GM13976 (cell line): ENCODE data around the gene TMCO6.
"Not testable (repeated sequence)": the region's sequence is repeated elsewhere in the genome, so short reads cannot be mapped to it uniquely, and the experiment has no call there.

Source experiments
- DNase-seq: peaks from one replicate; pipeline ENCODE4 v3.0.0; 2012; ENCODE audit warnings: low spot score
- CTCF ChIP-seq: IDR thresholded peaks from 2 replicates; pipeline ENCODE4 v1.5.1; 2012; ENCODE audit warnings: borderline replicate concordance, mild to moderate bottlenecking; ENCODE audit not compliant: insufficient read depth; ENCODE audit errors: extremely low read depth, missing control alignments, control extremely low read depth
- in situ Hi-C: fragments of 300-500 bp; cut with MboI; formaldehyde crosslinking; loops from one replicate; pipeline ENCODE4 v1.12.0; 2022; ENCODE audit warnings: low sequenced_read_pairs, mixed read lengths, inconsistent platforms; ENCODE audit not compliant: unreplicated experiment

The TMCO6 gene

GRCh38 chr5:140607031-140607430, 32.2 kb upstream of the TMCO6 start:
- in situ Hi-C loops = no loop called here
- no peak for DNase-seq
- no peak for TF ChIP-seq CTCF

DNA sequence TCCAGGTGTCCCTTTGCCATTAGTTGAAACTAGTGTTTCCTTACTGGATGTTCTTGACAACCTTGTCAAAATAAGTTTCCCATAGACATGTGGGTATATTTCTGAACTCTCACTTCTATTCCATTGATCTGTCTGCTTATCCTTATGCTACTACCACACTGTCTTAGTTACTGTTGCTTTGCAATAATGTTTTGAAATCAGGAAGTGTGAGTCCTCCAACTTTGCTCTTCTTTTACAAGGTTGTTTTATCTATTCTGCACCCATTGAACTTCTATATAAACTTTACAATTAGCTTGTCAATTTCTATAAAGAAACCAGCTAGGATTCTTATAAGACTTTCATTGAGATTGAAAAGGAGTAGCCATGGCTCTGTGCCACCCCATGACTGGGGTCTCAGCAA, 30.5 kb upstream of the TMCO6 start:
- no peak for TF ChIP-seq CTCF
- DNase-seq = no peak
- in situ Hi-C loops = no loop called here

- no peak for TF ChIP-seq CTCF
- in situ Hi-C loops = no loop called here
- DNase-seq = no peak
Observed at GRCh38 chr5:140609126-140609525, 30.1 kb upstream of the TMCO6 start.

GRCh38 chr5:140611020-140611521, 28.2 kb upstream of the TMCO6 start:
- TF ChIP-seq CTCF = no peak
- in situ Hi-C loops = no loop called here
- no peak for DNase-seq

- no peak for DNase-seq
Observed at GRCh38 chr5:140622301-140622700, 16.9 kb upstream of the TMCO6 start.

GRCh38 chr5:140623061-140623460, 16.2 kb upstream of the TMCO6 start:
- DNase-seq, in situ Hi-C loops: not testable (repeated sequence)

More at GRCh38 chr5:140622301-140622700, 16.9 kb upstream of the TMCO6 start:
- in situ Hi-C loops = no loop called here
- TF ChIP-seq CTCF = no peak

- in situ Hi-C loops, DNase-seq: not testable (repeated sequence)
Observed at GRCh38 chr5:140624886-140625285, 14.4 kb upstream of the TMCO6 start.

- no peak for DNase-seq
- in situ Hi-C loops = no loop called here
- no peak for TF ChIP-seq CTCF
Observed at GRCh38 chr5:140627972-140628371, 11.3 kb upstream of the TMCO6 start.
